ENCODE results near the gene NECAB3. TPM values are rescaled to one million over a fixed set of nuclear protein-coding genes. Genes with fewer than 3 reads are reported as not detected.

NECAB3 gene, protein sequence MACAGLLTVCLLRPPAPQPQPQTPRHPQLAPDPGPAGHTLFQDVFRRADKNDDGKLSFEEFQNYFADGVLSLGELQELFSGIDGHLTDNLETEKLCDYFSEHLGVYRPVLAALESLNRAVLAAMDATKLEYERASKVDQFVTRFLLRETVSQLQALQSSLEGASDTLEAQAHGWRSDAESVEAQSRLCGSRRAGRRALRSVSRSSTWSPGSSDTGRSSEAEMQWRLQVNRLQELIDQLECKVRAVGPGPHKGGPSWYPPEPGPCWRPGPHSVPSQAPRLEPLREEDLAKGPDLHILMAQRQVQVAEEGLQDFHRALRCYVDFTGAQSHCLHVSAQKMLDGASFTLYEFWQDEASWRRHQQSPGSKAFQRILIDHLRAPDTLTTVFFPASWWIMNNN
- 10 to 100 TPM; 38.5 to 54.1 TPM for total RNA-seq
- long read RNA-seq, transcript NECAB3-202 (13 exons, 1,942 nt): major isoform, 9 of 35 reads
- long read RNA-seq, partial matches to known transcripts: 8 of 35 reads
- long read RNA-seq, other reads (novel, unspliced or antisense): 14 of 35 reads

DNA sequence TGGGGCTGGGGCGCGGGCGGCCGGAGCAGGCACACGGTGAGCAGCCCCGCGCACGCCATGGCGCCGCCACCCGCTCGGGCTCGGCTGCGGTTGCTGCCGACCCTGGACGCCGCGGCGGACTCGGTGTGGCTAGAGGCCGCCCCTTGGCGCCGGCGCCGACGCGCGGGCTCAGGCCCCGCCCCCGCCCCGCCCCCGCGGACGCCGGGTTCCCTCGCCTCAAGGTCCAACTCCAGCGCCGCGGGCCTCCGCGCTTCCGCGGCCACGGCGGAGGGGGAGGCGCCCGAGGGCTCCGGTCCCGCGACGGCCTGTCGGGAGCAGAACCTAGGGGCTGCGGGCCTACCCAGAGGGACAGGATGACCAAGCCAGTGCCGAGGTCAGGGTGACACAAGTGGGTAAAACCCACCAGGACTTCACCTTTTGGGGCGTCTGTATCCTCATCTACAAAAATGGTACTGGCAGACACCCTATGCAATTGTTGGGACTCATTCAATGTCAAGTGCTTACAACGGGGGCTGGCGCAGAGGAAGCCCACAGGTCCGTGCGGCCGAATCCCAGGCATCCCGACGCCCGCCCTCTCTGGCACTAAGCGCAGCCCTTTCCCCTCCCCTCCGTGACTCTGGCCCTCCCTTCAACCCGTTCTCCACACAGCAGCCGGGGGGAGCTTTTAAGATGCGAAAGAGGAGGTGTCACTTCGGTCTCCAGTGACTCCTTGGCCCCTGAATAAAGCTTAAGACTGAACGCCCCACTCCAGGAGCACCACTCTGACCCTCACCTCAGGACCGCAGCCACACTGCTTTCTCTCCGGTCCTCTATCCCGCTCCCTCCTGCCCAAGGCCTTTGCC is at the start of gene NECAB3:
Gene NECAB3 (minus strand): TSS at position 135 of the 842 bp plus-strand sequence. CDS start 76 bp downstream, at position 59.
- peak; percentile 84 for ATAC-seq
- intact Hi-C loops (cut with DNase I, micrococcal nuclease): no loop called here

DNA sequence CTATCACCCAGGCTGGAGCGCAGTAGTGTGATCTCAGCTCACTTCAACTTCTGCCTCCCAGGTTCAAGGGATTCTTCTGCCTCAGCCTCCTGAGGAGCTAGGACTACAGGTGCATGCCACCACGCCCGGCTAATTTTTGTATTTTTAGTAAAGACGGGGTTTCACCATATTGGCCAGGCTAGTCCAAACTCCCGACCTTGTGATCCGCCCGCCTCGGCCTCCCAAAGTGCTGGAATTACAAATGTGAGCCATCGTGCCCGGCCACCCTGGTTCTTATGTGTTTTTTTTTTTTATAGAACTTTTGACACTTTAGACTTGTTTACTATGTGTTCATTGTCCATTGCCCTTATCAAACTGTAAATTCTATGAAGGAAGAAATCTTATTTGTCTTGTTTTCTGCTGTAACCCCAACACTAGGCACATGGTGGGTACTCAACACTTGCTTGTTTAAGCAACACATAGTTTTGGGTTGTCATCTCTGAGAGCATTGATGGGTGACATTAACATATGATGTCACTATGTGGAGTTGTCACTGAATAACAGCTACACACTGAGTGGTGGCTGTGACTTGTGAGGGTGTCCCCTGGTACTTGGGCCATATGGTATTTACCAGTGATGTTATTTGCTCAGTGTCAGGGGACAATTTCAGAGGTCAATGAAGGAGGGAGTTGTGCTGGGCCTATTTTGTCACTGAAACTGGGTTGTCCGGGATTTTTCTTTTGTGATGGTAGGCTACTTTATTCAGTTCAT is 47.3 kb upstream of the NECAB3 start:
- DNase-seq (no peak), ATAC-seq (no peak)
- intact Hi-C loops (cut with DNase I, micrococcal nuclease): no loop called here

More for the DNA sequence above, at the start of gene NECAB3:
- peak; percentile 78 to 89 for DNase-seq

DNA sequence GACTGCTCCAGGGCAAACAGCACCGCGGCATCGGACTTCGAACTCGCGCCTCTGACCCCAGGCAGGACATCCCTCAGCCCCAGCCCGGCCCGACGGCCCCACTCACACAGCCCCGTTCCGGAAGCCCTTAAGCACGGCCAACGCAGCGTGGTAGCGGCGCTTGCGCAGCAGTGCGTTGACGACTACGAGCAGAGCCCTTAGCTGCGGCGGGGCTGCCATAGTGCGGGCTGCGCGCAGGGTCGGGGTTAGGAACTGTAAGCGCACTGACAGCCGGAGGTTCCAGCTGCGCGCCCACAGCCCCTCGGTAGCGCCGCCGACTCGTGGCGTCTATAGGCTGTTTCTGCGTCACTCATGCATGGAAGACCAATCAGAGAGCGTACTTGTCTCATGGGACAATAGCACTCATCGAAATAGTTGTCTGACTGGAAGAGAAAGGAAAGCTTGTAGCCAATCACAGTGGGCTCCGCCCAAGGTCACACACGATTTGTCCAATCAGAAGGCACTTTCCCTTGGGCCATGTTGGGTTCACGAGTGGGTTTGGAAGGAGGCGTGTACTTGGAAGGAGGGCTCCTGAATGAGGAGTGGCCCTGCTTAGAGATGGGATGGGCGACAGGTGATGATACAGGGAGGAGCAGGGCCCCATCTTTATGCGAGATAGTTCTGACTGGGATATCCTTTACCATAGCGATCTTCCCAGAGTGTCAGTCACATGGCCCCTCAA is 45.9 kb upstream of the NECAB3 start, which contains the start of gene PXMP4:
Gene PXMP4 (minus strand): TSS at position 322 of the 721 bp plus-strand sequence. CDS start 103 bp downstream, at position 219.
- ATAC-seq: peak; percentile 98
- DNase-seq: peak; percentile 88 to 92
- intact Hi-C loops (cut with DNase I, micrococcal nuclease): no loop called here

DNA sequence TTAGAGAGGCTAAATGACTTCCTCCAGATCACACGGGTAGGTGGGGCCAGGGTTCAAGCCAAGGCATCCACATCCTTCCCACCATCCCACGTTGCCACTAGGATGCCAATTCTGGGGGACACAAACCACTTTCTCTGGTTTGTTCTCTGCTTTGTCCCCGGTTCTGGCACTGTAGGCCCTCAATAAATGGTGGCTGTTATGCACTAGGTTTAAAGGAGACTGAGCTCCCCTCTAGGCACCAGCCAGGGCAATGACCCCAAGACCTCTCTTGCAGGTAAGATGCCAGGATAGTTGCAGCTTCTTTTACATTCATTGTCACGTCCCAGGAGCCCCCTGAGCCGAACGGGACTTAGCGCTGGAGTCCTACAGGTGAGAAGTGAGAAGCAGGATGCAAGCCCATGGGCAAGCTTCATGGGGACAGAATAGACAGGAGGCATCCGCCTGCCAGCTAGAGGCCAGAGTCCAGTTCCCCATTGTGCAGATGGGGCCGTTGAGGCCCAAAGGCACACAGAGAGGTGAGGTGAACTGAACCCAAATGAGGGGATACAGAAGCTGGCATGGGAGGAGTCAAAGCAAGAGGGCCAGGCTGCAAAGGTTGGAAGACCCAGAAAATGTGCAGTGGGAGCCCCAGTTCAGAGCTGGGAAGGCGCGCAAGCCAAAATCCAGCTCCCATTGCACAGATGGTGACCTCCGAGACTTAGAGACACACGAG is 45.2 kb upstream of the NECAB3 start:
- DNase-seq (peak; percentile 23 to 33), ATAC-seq (peak; percentile 24)
- intact Hi-C loops (cut with DNase I, micrococcal nuclease): no loop called here

DNA sequence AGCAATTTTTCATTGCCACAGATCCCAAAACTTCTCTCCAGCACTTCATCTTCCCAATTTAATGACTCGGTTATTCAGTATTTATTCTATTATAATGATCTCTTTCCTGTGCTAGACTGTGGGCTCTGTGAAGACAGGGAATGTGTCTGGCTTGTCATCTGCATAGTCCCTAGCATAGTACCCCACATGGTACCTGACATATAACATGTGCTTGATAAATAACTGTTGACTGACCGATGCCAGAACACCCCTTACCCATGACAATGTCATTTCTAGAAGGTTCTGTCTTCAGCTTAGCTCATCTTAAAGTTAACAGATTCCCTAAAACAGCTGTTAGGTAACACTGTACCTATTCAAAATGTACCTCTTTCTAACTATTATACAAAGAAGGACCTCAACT is 42.3 kb upstream of the NECAB3 start:
- no peak for ATAC-seq
- no peak for DNase-seq
- intact Hi-C loops (cut with DNase I, micrococcal nuclease): no loop called here

DNA sequence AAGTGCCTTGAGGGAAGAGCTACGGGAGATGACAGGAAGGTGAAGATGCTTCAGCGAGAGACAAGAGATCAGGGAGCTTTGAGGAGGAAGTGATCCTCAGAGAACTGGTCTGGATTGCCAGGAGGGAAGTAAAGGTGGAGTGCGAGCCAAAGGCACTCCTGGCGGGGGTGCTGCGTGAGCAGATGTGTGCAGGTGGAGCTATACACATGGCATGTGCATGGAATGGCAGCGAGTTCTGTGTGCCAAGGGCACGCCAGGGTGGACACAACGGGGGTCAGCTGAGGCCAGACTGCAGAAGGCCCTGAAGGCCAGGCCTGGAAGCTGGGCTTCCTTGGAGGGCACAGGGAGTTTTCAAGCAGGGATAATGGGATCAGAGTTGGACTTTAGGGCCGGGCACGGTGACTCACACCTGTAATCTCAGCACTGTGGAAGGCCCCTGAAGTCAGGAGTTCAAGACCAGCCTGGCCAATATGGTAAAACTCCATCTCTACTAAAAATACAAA is 39.7 kb upstream of the NECAB3 start:
- DNase-seq (no peak), ATAC-seq (no peak)
- intact Hi-C loops (cut with DNase I, micrococcal nuclease): no loop called here

DNA sequence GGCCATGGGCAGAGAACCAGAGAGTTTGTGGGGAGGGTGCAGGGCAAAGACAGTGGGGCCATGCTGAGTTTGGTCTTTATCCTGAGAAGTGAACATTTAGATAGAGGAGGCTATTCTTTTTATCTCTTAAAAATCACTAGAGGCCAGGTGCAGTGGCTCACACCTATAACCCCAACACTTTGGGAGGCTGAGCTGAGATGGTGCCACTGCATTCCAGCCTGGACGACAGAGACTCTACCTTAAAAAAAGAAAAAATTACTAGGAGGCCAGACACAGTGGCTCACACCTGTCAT is 37.2 kb upstream of the NECAB3 start:
- ATAC-seq (no peak), DNase-seq (no peak)
- intact Hi-C loops (cut with DNase I, micrococcal nuclease): no loop called here

DNA sequence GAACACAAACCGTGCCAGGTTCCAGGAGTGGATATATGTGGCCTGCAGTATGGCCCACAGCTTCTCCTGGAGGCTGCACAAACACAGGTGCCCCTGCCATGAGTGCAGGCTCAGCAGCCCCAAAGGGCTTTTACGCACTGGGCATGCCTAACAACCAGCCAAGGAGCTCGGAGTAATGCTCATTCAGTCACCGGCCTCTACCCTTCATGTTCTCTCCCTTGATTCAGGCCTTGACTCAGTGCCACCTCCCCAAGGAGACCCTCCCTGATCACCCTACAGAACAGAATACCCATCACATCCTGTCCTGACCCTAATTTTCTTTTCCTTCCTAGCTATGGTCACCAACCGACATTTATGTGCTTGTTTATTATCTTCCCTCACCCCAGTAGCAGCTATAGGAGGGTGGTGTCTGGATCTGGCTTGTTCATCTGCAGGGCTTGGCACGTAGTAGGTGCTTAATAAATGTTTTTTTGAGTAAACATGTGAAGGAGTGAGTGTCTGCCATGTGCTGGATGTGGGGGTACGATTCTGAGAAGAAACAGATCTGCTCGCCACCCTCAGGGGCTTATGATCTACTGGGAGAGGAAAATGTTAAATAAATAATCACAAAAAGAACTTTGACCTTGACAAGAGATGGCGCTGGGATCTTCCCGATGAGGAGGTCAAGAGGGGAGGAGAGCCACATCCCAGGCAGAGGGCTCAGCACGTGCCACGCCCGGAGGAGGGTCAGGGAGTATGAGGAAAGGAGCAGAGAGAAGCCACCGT is 36.6 kb upstream of the NECAB3 start:
- ATAC-seq: peak; percentile 52
- intact Hi-C loops (cut with DNase I, micrococcal nuclease): no loop called here
- DNase-seq: no peak

DNA sequence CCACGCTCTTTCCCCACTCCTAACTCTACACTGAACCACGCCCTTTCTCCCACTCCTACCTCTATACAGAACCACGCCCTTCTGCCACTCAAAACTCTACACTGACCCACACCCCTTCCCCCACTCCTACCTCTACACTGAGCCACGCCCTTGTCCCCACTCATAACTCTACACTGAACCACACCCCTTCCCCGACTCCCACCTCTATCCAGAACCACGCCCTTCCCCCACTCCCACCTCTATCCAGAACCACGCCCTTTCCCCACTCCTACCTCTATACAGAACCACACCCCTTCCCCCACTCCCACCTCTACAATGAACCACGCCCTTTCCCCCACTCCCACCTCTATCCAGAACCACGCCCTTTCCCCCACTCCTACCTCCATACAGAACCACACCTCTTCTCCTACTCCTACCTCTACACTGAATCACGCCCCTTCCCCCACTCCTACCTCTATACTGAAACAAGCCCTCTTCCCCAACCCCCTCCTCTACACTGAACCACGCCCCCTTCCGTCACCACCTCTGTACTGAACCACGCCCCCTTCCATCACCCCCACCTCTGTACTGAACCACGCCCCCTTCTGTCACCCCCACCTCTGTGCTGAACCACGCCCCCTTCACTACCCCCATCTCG is 35.8 kb upstream of the NECAB3 start:
- ATAC-seq: peak; percentile 58
- intact Hi-C loops (cut with DNase I, micrococcal nuclease): no loop called here

DNA sequence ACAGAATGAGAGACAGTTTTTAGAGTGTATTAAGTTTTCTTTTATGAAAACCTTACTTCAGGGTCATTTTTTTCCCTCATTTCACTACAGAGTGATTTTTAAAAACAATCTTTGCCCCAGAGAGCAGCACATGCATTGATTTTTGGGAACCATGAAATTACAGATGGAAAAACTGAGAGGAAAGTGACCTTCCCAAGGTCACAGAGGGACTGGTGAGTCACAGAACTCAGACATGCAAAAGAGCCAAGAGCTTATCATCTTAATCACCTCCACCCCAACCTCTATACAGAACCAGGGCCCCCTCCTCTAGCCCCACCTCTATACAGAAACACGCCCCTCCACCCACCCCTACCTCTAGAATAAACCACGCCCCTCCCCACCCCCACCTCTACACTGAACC is 35.2 kb upstream of the NECAB3 start:
- intact Hi-C loops (cut with DNase I, micrococcal nuclease): no loop called here
- DNase-seq: no peak
- ATAC-seq: peak; percentile 33

More for the DNA sequence above, 35.8 kb upstream of the NECAB3 start:
- no peak for DNase-seq

DNA sequence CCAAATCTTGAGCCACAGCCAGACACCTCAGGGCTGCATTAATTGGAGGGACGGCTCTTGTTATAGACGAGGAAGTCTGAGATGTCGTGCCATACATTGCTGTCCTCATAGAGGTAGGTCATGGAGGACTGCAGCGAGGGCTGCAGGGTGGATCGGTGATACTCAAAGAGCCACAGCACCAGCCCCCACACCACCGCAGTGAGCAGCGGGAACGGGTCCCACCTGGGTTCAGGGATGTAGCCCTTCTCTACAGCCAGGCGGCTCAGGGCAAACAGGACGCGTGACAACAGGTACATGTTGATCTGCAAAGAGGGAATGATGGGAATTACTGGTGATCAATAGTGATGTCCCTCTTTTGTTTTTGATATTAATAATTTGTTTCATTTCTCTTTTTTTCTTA is 33.4 kb upstream of the NECAB3 start:
- intact Hi-C loops (cut with DNase I, micrococcal nuclease): no loop called here
- no peak for ATAC-seq

DNA sequence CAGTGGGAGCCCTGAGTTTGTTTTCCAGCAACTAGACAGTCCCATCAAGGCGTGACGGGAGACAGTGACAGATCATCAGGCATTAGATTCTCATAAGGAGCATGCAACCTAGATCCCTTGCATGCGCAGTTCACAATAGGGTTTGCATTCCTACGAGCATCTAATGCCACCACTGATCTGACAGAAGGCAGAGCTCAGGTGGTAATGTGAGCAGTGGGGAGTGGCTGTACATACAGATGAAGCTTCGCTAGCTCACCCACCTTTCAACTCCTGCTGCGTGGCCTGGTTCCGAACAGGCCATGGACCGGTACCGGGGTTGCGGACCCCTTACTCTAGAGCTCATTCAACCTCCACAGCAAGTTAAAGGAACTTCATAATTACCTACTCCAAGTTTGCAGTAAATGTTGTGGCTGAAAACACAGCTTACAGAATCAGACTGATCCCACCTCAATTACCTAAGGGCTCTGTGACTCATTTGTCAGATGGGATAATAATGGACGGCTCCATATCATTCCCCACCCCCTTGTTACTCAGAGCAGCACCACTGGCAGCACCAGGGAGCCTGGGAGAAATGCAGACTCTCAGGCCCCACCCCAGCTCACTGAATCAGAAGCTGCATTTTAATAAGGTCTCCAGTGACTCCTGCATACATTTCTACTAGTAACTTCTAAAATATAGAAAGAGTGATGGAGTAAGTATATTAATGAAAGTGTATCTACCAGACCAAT is 30.1 kb upstream of the NECAB3 start:
- intact Hi-C loops (cut with DNase I, micrococcal nuclease): no loop called here
- DNase-seq (no peak), ATAC-seq (no peak)

More for the DNA sequence above, 33.4 kb upstream of the NECAB3 start:
- DNase-seq: no peak

DNA sequence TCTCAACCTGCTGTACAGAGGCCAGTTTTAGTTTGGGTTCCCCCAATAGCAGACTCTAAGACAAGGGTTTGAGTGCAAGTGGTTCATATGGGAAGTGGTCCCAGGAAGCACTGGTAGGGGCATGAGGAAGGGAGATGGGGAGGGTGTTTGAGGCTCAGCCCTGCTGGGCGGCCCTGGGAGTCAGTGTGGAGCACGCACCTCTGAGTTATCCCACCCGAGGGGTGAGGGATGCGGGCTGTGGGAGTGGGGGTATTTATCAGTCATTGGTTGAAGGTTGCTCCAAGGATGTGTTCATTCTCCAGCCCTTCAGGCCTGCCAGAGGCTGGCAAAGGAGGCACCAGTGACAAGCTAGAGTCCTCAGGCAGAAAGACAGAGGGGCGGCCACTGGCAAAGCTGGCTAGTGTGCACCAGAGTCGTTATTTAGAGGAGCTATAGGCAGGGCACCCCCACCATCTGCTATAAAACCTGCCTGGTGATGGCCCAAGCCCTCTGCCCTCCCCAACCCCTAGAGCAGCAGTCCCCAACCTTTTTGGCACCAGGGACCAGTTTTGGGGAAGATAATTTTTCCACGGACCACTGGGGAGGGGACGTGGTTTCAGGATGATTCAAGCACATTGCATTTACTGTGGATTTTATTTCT is 29.4 kb upstream of the NECAB3 start:
- intact Hi-C loops (cut with DNase I, micrococcal nuclease): no loop called here
- DNase-seq (no peak), ATAC-seq (no peak)

DNA sequence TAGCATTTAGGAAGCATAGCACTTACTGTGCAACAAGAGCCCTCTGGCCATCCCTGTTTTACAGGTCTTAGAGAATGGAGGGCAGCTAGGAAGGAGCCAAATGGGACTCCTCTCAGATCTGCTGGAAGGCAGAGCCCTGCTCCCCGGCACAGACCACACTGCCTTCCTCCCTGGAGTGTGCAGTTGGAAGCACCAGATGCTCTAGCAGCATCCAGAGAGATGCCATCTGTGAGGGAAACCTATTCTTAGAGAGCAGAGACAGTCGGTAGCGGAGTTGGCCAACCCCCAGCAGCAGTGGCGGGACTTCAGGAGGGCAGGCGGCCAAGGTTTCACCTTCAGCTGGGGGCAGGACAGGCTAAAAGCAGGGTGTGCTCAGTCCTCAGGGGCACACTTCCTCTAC is 28.6 kb upstream of the NECAB3 start:
- intact Hi-C loops (cut with DNase I, micrococcal nuclease): no loop called here
- DNase-seq (no peak), ATAC-seq (no peak)

DNA sequence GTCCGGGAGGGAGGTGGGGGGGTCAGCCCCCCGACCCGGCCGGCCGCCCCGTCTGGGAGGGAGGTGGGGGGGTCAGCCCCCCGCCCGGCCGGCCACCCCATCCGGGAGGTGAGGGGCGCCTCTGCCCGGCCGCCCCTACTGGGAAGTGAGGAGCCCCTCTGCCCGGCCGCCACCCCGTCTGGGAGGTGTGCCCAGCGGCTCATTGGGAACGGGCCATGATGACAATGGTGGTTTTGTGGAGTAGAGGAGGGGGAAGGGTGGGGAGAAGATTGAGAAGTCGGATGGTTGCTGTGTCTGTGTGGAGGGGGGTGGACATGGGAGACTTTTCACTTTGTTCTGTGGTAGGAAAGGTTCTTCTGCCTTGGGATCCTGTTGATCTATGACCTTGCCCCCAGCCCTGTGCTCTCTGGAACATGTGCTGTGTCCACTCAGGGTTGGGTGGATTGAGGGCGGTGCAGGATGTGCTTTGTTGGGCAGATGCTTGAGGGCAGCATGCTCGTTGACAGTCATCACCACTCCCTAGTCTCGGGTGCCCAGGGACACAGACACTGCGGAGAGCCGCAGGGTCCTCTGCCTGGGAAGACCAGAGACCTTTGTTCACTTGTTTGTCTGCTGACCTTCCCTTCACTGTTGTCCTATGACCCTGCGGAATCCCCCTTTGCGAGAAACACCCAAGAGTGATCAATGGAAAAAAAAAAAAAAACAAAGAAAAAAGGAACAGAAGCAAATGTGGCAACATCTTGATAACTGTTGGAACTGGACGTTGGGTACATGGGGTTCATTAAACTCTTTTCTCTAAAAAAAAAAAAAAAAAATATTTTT is 27.6 kb upstream of the NECAB3 start:
- intact Hi-C loops (cut with DNase I, micrococcal nuclease): no loop called here
- ATAC-seq: no peak
- no peak for DNase-seq

Data from left colon (tissue), 2 donors.